GM23338 (cell line): ENCODE measurements around the gene AGR3. TPM values are rescaled to one million over a fixed set of nuclear protein-coding genes. Genes with fewer than 3 reads are reported as not detected.
A peak's percentile ranks its signal among the peaks of the same experiment; 100 is the strongest.

Source experiments
- ATAC-seq: fragments of 200-7000 bp; cut with Tn5 transposase; 3 replicates; pipeline ENCODE4 v1.9.1; 2020
- DNase-seq: peaks from one replicate; pipeline ENCODE4 v3.0.0-alpha.2; 2015; ENCODE audit warnings: low spot score
- H2AFZ ChIP-seq: fragments of 200-600 bp; sonication (generic); 2 replicates; pipeline ENCODE4 v1.8.0; 2016; ENCODE audit warnings: antibody characterized with exemption, mild to moderate bottlenecking, moderate library complexity
- H3F3A ChIP-seq: fragments of 200-600 bp; sonication (generic); replicated peaks from 2 replicates; pipeline ENCODE4 v1.8.0; 2017; ENCODE audit warnings: antibody characterized with exemption, mixed run types, low read depth
- H3K27ac ChIP-seq: fragments of 200-600 bp; sonication (generic); 2 replicates; pipeline ENCODE4 v1.6.1; 2016; ENCODE audit warnings: low read depth
- H3K27me3 ChIP-seq: fragments of 200-600 bp; sonication (generic); 2 replicates; pipeline ENCODE4 v1.8.0; 2016; ENCODE audit warnings: mild to moderate bottlenecking, mixed run types, moderate library complexity; ENCODE audit not compliant: insufficient read depth
- H3K36me3 ChIP-seq: fragments of 200-600 bp; sonication (generic); 2 replicates; pipeline ENCODE4 v1.8.0; 2016; ENCODE audit warnings: mild to moderate bottlenecking; ENCODE audit not compliant: insufficient read depth
- H3K4me1 ChIP-seq: fragments of 200-600 bp; sonication (generic); 2 replicates; pipeline ENCODE4 v1.8.0; 2016; ENCODE audit warnings: mild to moderate bottlenecking, moderate library complexity; ENCODE audit not compliant: insufficient read depth
- H3K4me2 ChIP-seq: fragments of 200-600 bp; sonication (generic); 2 replicates; pipeline ENCODE4 v1.7.1; 2017; ENCODE audit warnings: mixed run types
- H3K4me3 ChIP-seq: fragments of 200-600 bp; sonication (generic); 2 replicates; pipeline ENCODE4 v1.6.1; 2016; ENCODE audit warnings: mixed run types
- H3K79me2 ChIP-seq: fragments of 200-600 bp; sonication (generic); replicated peaks from 2 replicates; pipeline ENCODE4 v1.8.0; 2017; ENCODE audit warnings: mild to moderate bottlenecking; ENCODE audit not compliant: insufficient read depth
- H3K9me2 ChIP-seq: fragments of 200-600 bp; sonication (generic); 2 replicates; pipeline ENCODE4 v1.8.0; 2017; ENCODE audit not compliant: insufficient read depth
- H4K20me1 ChIP-seq: fragments of 200-600 bp; sonication (generic); replicated peaks from 2 replicates; pipeline ENCODE4 v1.8.0; 2017; ENCODE audit warnings: mild to moderate bottlenecking; ENCODE audit not compliant: insufficient read depth
- H3K27ac Mint-ChIP-seq: 2 replicates; pipeline ENCODE4 v1.8.0; 2020; ENCODE audit warnings: inconsistent platforms, mild to moderate bottlenecking, moderate library complexity, mixed read lengths
- H3K27me3 Mint-ChIP-seq: 3 replicates; pipeline ENCODE4 v1.8.0; 2022; ENCODE audit warnings: low read depth, mild to moderate bottlenecking, moderate library complexity, mixed read lengths, inconsistent platforms; ENCODE audit not compliant: insufficient read depth, poor library complexity
- H3K36me3 Mint-ChIP-seq: 3 replicates; pipeline ENCODE4 v1.8.0; 2021; ENCODE audit warnings: low read depth, mild to moderate bottlenecking, inconsistent platforms, moderate library complexity, mixed read lengths
- H3K4me1 Mint-ChIP-seq: 3 replicates; pipeline ENCODE4 v1.8.0; 2020; ENCODE audit warnings: mild to moderate bottlenecking, inconsistent platforms, mixed read lengths
- H3K4me3 Mint-ChIP-seq: 3 replicates; pipeline ENCODE4 v1.8.0; 2021; ENCODE audit warnings: moderate library complexity, mild to moderate bottlenecking, inconsistent platforms, mixed read lengths
- H3K9me3 Mint-ChIP-seq: 3 replicates; pipeline ENCODE4 v1.8.0; 2020; ENCODE audit warnings: moderate library complexity, mild to moderate bottlenecking, inconsistent platforms, mixed read lengths
- CREB1 ChIP-seq: fragments of 250-450 bp; sonication (Bioruptor Pico); IDR thresholded peaks from 2 replicates; pipeline ENCODE4 v1.5.0; 2020; ENCODE audit warnings: low read depth, mild to moderate bottlenecking, moderate library complexity
- CTCF ChIP-seq, 2 experiments: fragments of 200-600 bp in 1 of 2; sonication (generic) in 1 of 2; conservative IDR thresholded peaks; 2 replicates each; pipeline versions ENCODE4 v1.5.1 to v1.6.1; 2016 to 2017; ENCODE audit warnings: antibody characterized with exemption in 2 of 2, low read depth in 2 of 2, mild to moderate bottlenecking in 2 of 2, moderate library complexity in 1 of 2
- EZH2 ChIP-seq: fragments of 200-600 bp; sonication (generic); IDR thresholded peaks from one replicate; pipeline ENCODE4 v1.8.0; 2017; ENCODE audit warnings: antibody characterized with exemption, mild to moderate bottlenecking, low read depth; ENCODE audit not compliant: unreplicated experiment
- EZH2phosphoT487 ChIP-seq: fragments of 200-600 bp; sonication (generic); IDR thresholded peaks from one replicate; pipeline ENCODE4 v1.8.1; 2018; ENCODE audit warnings: antibody characterized with exemption; ENCODE audit not compliant: unreplicated experiment
- JUNB ChIP-seq: IDR thresholded peaks from one replicate; pipeline ENCODE4 v1.6.1; 2016; ENCODE audit warnings: antibody characterized with exemption; ENCODE audit not compliant: unreplicated experiment
- REST ChIP-seq: IDR thresholded peaks from one replicate; pipeline ENCODE4 v1.6.1; 2018; ENCODE audit warnings: antibody characterized with exemption; ENCODE audit not compliant: unreplicated experiment
- STAT1 ChIP-seq: IDR thresholded peaks from one replicate; pipeline ENCODE4 v1.6.1; 2016; ENCODE audit warnings: antibody characterized with exemption; ENCODE audit not compliant: unreplicated experiment
- ZNF114 ChIP-seq: fragments of 250-450 bp; sonication (Bioruptor Pico); IDR thresholded peaks from 2 replicates; pipeline ENCODE4 v1.5.0; 2020; ENCODE audit warnings: mild to moderate bottlenecking, moderate library complexity
- ZNF462 ChIP-seq: fragments of 250-450 bp; sonication (Bioruptor Pico); IDR thresholded peaks from 2 replicates; pipeline ENCODE4 v1.5.0; 2020; ENCODE audit warnings: mild to moderate bottlenecking, moderate library complexity
- polyA plus RNA-seq: library from polyadenylated mRNA; unstranded; fragments of >200 nt; fragmentation: Nextera tagmentation; extraction: Ambion mirVana; gene quantifications from 2 replicates; pipeline ENCODE4 v1.2.1, GENCODE V29; 2016
- total RNA-seq: library from RNA; depleted of rRNA; stranded (reverse); fragments of >200 nt; shearing (Covaris generic); gene quantifications from 2 replicates; pipeline ENCODE4 v1.2.3, GENCODE V29; 2014

AGR3 gene
- total and polyA plus RNA-seq, 2 experiments from 2014 or later = not detected

- no peak for ATAC-seq
- no peaks in the 10 kb centered on the region for H3K27me3 ChIP-seq
- no peaks in the 10 kb centered on the region for H4K20me1 ChIP-seq
- no peak overlapping the region for H3K4me2 ChIP-seq
- Mint-ChIP-seq H3K27me3 (peaks cover 3% of the 10 kb centered on the region), H3K27ac (no peak overlapping the region), H3K4me1 (peaks cover 3% of the 10 kb centered on the region; the same call in 1 of the 3 replicates), H3K4me3 (no peak overlapping the region), H3K9me3 (no peaks in the 10 kb centered on the region), H3K36me3 (no peaks in the 10 kb centered on the region; the same call in 2 of the 3 replicates)
- H3K27ac ChIP-seq = no peak overlapping the region
- no peak overlapping the region for H2AFZ ChIP-seq
- TF ChIP-seq JUNB (no peak), CREB1 (no peak)
- no peak for DNase-seq
- no peak overlapping the region for H3K4me3 ChIP-seq
- H3K36me3 ChIP-seq = no peaks in the 10 kb centered on the region
- no peaks in the 10 kb centered on the region; the same call in 1 of the 2 replicates for H3K4me1 ChIP-seq
- H3K79me2 ChIP-seq = no peaks in the 10 kb centered on the region
- H3F3A ChIP-seq = no peaks in the 10 kb centered on the region
- H3K9me2 ChIP-seq = peaks cover 8% of the 10 kb centered on the region
Observed at GRCh38 chr7:16849296-16850148, 32.3 kb downstream of the AGR3 start.

- Histone ChIP-seq H3K9me2 (no peaks in the 10 kb centered on the region), H3F3A (no peaks in the 10 kb centered on the region), H2AFZ (no peak overlapping the region), H3K36me3 (no peaks in the 10 kb centered on the region), H3K4me1 (no peaks in the 10 kb centered on the region; the same call in 1 of the 2 replicates), H4K20me1 (no peaks in the 10 kb centered on the region), H3K27me3 (no peaks in the 10 kb centered on the region), H3K79me2 (no peaks in the 10 kb centered on the region), H3K4me3 (no peak overlapping the region), H3K27ac (no peak overlapping the region), H3K4me2 (no peak overlapping the region)
- peaks cover 3% of the 10 kb centered on the region; the same call in 1 of the 3 replicates for H3K4me1 Mint-ChIP-seq
- no peaks in the 10 kb centered on the region for H3K9me3 Mint-ChIP-seq
- no peak overlapping the region for H3K27ac Mint-ChIP-seq
- H3K36me3 Mint-ChIP-seq = no peaks in the 10 kb centered on the region; the same call in 2 of the 3 replicates
- H3K27me3 Mint-ChIP-seq = no peaks in the 10 kb centered on the region
- DNase-seq = no peak
- no peak overlapping the region for H3K4me3 Mint-ChIP-seq
- peak; percentile 41; the same call in 2 of the 3 replicates for ATAC-seq
- TF ChIP-seq EZH2phosphoT487 = no peak
- no peak for TF ChIP-seq EZH2
- no peak for TF ChIP-seq REST
- TF ChIP-seq CTCF (conservative IDR thresholded peaks at IDR 0.05; ENCODE audit: low read depth in 2 of 2) = no peak
- no peak for TF ChIP-seq STAT1
- no peak for TF ChIP-seq ZNF462 (CRISPR knock-in tag)
- no peak for TF ChIP-seq ZNF114 (CRISPR knock-in tag)
Observed at GRCh38 chr7:16847381-16847860, 34.4 kb downstream of the AGR3 start.
